Kasumi-1 (cell line): Measurements from ENCODE around the gene AHDC1.
A peak's percentile ranks its signal among the peaks of the same experiment; 100 is the strongest.

Experiments
- DNase-seq, 2 experiments: peaks; one replicate each; lab custom pipeline; 2025; lab: John Stamatoyannopoulos, UW

AHDC1 gene

GRCh38 chr1:27528818-27529703, 74.9 kb downstream of the AHDC1 start:
- DNase-seq = peak; percentile 93 to 95

- DNase-seq = peak; percentile 38 to 43
Measured at GRCh38 chr1:27527890-27528817, 75.8 kb downstream of the AHDC1 start.

GRCh38 chr1:27527223-27527889, 76.6 kb downstream of the AHDC1 start:
- DNase-seq = peak; percentile 44 to 47

GRCh38 chr1:27526569-27527222, 77.2 kb downstream of the AHDC1 start:
- DNase-seq = peak in 1 of 2 experiments; percentile 47

- peak; percentile 94 for DNase-seq
Measured at GRCh38 chr1:27525296-27526272, 78.4 kb downstream of the AHDC1 start.

- no peak for DNase-seq
Measured at GRCh38 chr1:27523337-27524020, 80.5 kb downstream of the AHDC1 start.

DNA sequence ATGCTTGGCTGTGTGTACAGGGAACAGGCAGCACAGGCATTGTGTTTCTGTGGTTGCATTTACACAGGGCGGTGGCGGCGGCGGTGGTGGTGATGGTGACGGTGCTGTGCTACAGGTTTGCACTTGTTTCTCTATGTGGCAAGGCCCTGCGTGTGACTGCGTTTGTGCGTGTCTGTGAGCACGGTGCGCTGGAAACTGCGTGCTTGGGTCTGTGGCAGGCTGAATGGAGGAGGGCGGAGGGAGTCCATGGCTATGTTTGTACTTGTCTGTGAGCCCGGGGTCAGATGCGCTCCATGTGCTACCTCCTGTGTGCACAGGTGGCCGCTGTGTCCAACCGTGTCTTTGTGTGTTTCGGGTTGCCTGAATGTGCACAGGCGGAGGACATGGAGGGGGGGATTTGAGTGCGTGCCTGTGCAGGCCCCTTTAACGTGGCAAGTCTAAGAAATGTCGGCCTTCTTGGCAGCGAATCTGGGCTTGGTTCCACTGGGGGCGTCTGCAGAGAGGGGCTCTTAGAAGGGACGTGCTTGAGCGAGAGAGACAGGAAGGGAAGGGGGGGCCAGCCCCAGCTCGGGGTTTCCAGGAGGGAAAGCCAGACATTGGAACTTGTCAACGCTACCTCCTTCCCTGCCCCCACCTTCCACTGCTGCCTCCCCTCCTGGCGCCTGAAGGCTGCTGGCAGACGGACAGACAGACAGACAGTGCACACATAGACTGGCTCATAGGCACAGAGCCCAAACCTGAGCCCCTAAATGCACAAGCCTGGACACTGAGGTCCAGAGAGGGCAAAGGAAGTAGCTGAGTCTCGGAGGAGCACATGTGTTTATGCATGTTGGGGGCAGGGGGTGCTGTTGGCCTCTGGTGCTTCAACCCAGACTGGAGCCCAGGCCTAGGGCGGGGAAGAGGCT, 81.3 kb downstream of the AHDC1 start:
- DNase-seq = peak; percentile 62 to 74

- no peak for DNase-seq
Measured at GRCh38 chr1:27521861-27522431, 82.0 kb downstream of the AHDC1 start.

DNA sequence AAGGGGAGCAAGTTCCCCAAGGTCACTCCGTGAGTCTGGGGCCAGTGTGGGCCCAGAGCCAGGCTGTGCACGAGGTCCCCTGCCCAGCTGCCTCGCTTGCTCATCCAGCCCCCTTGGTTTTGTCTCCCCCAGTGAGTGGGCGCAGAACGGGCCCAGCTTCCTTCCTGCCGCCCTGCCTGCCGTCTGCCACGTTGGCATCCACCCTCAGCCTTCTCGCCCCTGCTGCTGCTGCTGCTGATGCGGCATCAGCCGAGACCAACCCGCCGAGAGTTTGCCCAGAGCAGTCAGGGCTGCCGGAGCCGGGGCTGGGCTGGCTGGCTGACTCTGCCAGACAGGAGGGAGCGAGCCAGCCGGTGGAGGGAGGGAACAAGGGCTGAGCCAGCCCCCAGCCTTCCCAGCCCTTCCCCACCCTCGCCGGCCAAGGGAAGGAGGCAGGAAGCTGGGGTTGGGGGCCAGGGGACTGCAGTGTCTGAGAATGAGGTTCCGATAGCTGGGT, 82.6 kb downstream of the AHDC1 start:
- DNase-seq = peak; percentile 29 to 48

DNA sequence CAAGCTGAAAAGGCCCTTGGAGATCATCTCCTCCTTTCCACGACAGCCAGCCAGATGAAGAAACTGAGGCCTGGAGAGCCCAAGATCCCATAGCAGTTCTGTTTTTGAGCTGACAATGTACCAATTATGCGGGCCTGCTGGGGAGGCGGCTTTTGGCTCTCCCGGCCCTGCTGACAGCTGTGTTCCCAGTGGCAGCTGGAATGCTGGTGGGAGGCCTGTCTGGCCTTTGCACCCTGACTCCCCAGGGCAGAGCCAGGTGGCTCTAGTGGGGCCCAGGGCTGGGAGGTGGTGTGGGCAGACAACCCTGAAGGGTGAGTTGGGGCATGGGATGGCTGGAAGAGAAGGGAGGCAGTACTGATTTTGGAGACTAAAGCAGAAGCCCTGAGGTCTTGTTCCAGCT, 83.3 kb downstream of the AHDC1 start:
- no peak for DNase-seq

- DNase-seq = no peak
Measured at GRCh38 chr1:27519331-27520258, 84.3 kb downstream of the AHDC1 start.

DNA sequence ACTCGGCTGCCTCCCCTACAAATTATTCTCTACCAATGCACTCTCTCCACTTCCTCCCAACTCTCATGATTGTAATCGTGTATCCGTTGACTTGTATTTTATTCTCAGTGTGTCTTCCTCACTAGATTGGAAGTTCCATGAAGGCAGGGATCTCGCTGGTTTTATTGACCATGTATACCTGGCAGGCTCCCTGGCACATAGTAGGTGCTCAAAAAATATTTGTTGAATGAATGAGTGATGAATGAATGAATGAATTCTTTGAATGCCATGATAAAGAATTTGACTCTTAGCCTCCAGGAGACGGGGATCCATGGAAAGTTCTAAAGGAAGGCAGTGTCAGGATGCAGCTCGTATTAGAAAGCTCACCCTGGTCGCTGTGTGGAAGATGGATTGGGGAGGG, 85.1 kb downstream of the AHDC1 start:
- DNase-seq = no peak

DNA sequence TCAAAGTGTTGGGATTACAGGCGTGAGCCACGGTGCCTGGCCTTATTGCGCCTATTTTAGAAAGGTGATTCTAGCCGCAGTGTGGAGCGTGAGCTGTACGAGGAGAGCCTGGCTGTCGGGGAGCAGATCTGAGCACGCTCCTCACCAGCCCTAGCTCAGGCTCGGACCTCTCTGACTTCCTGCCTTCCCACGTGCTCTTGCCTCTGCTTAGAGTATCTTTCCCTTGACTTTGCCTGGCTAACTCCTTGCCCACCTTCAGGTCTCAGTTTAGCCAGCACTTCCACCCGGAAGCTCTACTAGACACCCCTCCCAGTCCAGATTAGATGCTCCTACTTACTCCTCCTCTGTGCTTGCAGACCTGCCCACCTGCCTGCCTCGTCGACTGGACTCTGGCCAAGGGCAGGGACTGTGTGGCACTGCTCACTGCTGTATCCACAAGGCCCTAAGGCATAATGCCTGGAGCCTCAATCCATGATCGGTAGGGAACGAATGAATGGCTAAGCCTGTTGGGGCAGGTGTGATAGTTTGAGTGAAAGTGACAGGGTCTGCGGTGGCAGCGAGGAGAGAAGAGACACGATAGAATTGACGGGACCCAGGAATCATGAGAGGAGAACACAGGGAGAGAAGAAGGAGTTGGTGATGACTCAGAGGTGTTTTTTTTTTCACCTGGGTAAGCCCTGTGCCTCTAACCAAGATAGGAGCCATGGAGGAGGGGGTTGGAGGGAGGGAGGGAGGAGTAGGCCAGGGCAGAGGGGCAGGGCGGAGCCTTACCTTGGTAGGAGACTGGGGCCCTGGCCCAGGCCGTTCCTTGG, 85.8 kb downstream of the AHDC1 start:
- no peak for DNase-seq

GRCh38 chr1:27517301-27517700, 86.6 kb downstream of the AHDC1 start:
- DNase-seq = no peak

GRCh38 chr1:27515626-27516025, 88.3 kb downstream of the AHDC1 start:
- no peak for DNase-seq

DNA sequence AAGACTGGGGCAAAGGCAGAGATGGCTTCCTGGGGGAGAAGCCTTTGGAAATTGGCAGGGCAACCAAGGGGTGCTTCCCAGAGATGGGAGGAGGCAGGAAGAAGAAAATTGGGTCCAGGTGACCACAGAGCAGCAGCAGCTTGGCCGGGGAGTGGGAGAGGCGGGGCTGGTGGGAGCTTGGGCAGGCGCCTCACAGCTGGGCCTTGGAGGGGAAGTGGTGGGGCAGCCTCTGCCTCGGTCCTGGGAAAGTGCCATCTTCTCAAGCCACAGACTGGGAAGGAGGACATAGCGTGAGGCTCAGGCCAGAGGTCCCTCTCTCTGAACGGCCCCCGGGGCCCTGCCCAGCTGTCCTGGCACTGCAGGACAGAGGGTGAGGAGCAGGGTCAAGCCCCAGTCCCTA, 90.0 kb downstream of the AHDC1 start:
- DNase-seq = peak in 1 of 2 experiments; percentile 20
